SK-N-MC (cell line): ENCODE results near the gene MPO.

Source experiments
- DNase-seq: peaks from one replicate; pipeline ENCODE4 v3.0.0-alpha.2; 2011; ENCODE audit warnings: low read depth, low spot score
- H3K27ac ChIP-seq: fragments of 200-600 bp; sonication (generic); 2 replicates; pipeline ENCODE4 v1.5.1; 2016; ENCODE audit warnings: mixed run types
- H3K36me3 ChIP-seq: fragments of 200-600 bp; sonication (generic); 2 replicates; pipeline ENCODE4 v1.6.1; 2017; ENCODE audit warnings: antibody characterized with exemption, low read length, mixed read lengths; ENCODE audit not compliant: insufficient read depth
- H3K4me3 ChIP-seq: fragments of 200-600 bp; sonication (generic); 2 replicates; pipeline ENCODE4 v1.5.1; 2016
- H3K9ac ChIP-seq: fragments of 200-600 bp; sonication (generic); 2 replicates; pipeline ENCODE4 v1.8.0; 2017; ENCODE audit warnings: mixed run types, mixed read lengths; ENCODE audit not compliant: insufficient read length
- H3K9me3 ChIP-seq: fragments of 200-600 bp; sonication (generic); 2 replicates; pipeline ENCODE4 v1.6.1; 2017; ENCODE audit warnings: low read depth, mild to moderate bottlenecking, antibody characterized with exemption, low read length, moderate library complexity, mixed read lengths
- EZH2 ChIP-seq: fragments of 200-600 bp; sonication (generic); IDR thresholded peaks from one replicate; pipeline ENCODE4 v1.6.1; 2017; ENCODE audit warnings: antibody characterized with exemption
- FOXP2 ChIP-seq: optimal IDR thresholded peaks from 2 replicates; pipeline ENCODE3; 2011; ENCODE audit warnings: mild to moderate bottlenecking, moderate library complexity; ENCODE audit not compliant: insufficient read depth; ENCODE audit errors: extremely low read length, control extremely low read depth
- POLR2AphosphoS5 ChIP-seq: IDR thresholded peaks from 2 replicates; pipeline ENCODE4 v1.6.1; 2012; ENCODE audit warnings: mild to moderate bottlenecking, low read depth, low read length, borderline replicate concordance

The MPO gene

GRCh38 chr17:58250344-58251011 is 30.3 kb downstream of the MPO start:
- Histone ChIP-seq H3K36me3 (no peaks in the 10 kb centered on the region), H3K9ac (no peak overlapping the region), H3K9me3 (no peaks in the 10 kb centered on the region), H3K27ac (no peak overlapping the region), H3K4me3 (no peak overlapping the region)
- TF ChIP-seq FOXP2 (no peak), EZH2 (no peak), POLR2AphosphoS5 (no peak)
- DNase-seq = no peak

- TF ChIP-seq FOXP2 (no peak), POLR2AphosphoS5 (no peak), EZH2 (no peak)
- Histone ChIP-seq H3K9me3 (no peaks in the 10 kb centered on the region), H3K4me3 (peak overlapping the region; percentile 78), H3K9ac (peak overlapping the region; percentile 61), H3K27ac (no peak overlapping the region), H3K36me3 (no peaks in the 10 kb centered on the region)
- DNase-seq = no peak
Measured at GRCh38 chr17:58249270-58250133, 31.2 kb downstream of the MPO start.

- no peaks in the 10 kb centered on the region for H3K36me3 ChIP-seq
- H3K27ac ChIP-seq = no peak overlapping the region
- DNase-seq = no peak
- no peaks in the 10 kb centered on the region for H3K9me3 ChIP-seq
- no peak for TF ChIP-seq FOXP2
- no peak for TF ChIP-seq EZH2
- no peak for TF ChIP-seq POLR2AphosphoS5
- peak overlapping the region; percentile 78 for H3K4me3 ChIP-seq
- H3K9ac ChIP-seq = no peak overlapping the region
Measured at GRCh38 chr17:58248955-58249269, 31.8 kb downstream of the MPO start.

GRCh38 chr17:58247511-58248363 is 33.0 kb downstream of the MPO start:
- H3K9ac ChIP-seq = no peak overlapping the region
- H3K27ac ChIP-seq = no peak overlapping the region
- H3K4me3 ChIP-seq = no peak overlapping the region
- DNase-seq = no peak
- no peaks in the 10 kb centered on the region for H3K9me3 ChIP-seq
- no peak for TF ChIP-seq POLR2AphosphoS5
- no peak for TF ChIP-seq EZH2
- no peak for TF ChIP-seq FOXP2
- H3K36me3 ChIP-seq = no peaks in the 10 kb centered on the region

- no peak for DNase-seq
- no peak overlapping the region for H3K27ac ChIP-seq
- no peaks in the 10 kb centered on the region for H3K9me3 ChIP-seq
- TF ChIP-seq FOXP2 (no peak), EZH2 (no peak), POLR2AphosphoS5 (no peak)
- H3K9ac ChIP-seq = no peak overlapping the region
- no peak overlapping the region for H3K4me3 ChIP-seq
- no peaks in the 10 kb centered on the region for H3K36me3 ChIP-seq
Measured at GRCh38 chr17:58246781-58247180, 34.0 kb downstream of the MPO start.

GRCh38 chr17:58246104-58246740 is 34.5 kb downstream of the MPO start:
- H3K9ac ChIP-seq = no peak overlapping the region
- no peak overlapping the region for H3K4me3 ChIP-seq
- H3K36me3 ChIP-seq = no peaks in the 10 kb centered on the region
- no peak for DNase-seq
- H3K27ac ChIP-seq = no peak overlapping the region
- TF ChIP-seq FOXP2 = no peak
- no peak for TF ChIP-seq EZH2
- no peak for TF ChIP-seq POLR2AphosphoS5
- H3K9me3 ChIP-seq = no peaks in the 10 kb centered on the region

GRCh38 chr17:58245428-58246103 is 35.2 kb downstream of the MPO start:
- Histone ChIP-seq H3K36me3 (no peaks in the 10 kb centered on the region), H3K9me3 (no peaks in the 10 kb centered on the region), H3K9ac (no peak overlapping the region), H3K27ac (no peak overlapping the region), H3K4me3 (no peak overlapping the region)
- no peak for DNase-seq
- no peak for TF ChIP-seq FOXP2

GRCh38 chr17:58244963-58245362 is 35.8 kb downstream of the MPO start:
- DNase-seq = no peak
- TF ChIP-seq FOXP2 (no peak), POLR2AphosphoS5 (no peak), EZH2 (no peak)
- H3K9ac ChIP-seq = no peak overlapping the region
- no peaks in the 10 kb centered on the region for H3K9me3 ChIP-seq
- no peak overlapping the region for H3K27ac ChIP-seq
- no peaks in the 10 kb centered on the region for H3K36me3 ChIP-seq
- H3K4me3 ChIP-seq = no peak overlapping the region
